ENCODE results near the gene ENTREP3.
"Not testable (repeated sequence)": the region's sequence is repeated elsewhere in the genome, so short reads cannot be mapped to it uniquely, and the experiment has no call there.

ENTREP3 gene

GRCh38 chr1:155253208-155253607, 2.1 kb downstream of the ENTREP3 start:
- in situ Hi-C loops (cut with MboI; ENCODE audit: low sequenced_read_pairs) = no loop called here

DNA sequence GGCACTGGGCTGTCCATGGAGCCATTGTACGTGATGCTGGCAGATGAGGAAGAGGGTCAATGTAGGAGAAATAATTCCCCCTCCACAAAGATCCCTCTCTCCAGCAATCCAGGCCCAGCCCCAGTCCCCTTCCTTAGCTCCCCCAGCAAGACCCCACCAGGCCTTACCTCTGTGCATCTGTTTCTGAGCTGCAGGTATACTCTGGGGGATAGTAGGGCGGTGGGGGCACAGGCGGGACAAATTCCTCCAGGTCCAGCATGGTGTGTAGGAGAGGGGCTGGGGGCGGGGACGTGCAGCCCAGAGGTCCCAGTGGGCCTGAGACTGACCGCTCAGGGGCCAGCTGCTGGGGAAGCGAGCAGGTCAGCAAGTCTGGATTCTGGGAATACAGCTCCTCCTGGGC, 3.7 kb downstream of the ENTREP3 start:
- in situ Hi-C loops (cut with MboI; ENCODE audit: low sequenced_read_pairs) = no loop called here

- in situ Hi-C loops (cut with MboI; ENCODE audit: low sequenced_read_pairs) = no loop called here
Measured at GRCh38 chr1:155250633-155251449, 4.4 kb downstream of the ENTREP3 start.

GRCh38 chr1:155250246-155250632, 5.0 kb downstream of the ENTREP3 start:
- in situ Hi-C loops (cut with MboI; ENCODE audit: low sequenced_read_pairs) = no loop called here

DNA sequence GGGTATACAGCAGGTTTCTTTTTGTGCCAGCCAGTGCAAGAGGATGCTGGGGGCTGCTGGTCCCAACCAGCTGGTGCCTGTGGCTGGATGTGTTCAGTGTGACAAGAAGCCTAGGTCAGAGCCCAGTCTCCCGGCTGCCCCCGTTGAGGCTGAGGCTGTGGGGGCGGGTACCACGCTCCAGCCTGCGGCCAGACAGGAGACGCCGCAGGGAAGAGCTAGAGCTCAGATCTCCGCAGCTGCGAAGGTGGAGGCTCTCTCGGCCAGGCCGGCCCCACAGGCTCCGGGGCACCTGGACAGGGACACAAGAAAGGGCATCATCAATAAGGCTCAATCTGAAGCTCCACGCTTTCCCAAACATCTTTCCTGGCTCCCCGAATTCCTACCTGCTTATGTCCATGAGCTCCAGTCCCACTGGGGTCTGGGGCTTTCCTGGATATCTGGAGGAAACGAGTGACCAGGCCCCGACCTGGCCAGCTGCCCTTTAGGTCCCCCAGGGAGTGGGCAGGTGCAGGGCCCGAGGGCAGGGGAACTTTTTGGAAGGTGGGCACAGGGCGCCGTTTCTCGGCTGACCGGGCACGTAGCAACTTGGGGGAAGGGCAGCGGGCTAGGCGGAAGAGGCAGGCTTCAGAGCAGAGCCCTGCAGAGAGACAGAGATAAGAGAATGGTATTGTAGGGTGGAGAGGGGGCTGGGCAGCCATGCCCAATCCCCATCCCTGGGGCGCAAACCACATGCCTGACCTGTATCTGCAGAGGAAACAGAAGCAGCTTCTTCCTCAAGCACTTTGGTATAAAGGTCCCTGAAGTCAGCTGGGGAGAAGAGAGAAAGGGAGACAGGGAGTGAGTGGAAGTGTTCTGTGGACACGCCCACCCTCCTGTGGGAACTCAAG, 7.4 kb downstream of the ENTREP3 start:
- in situ Hi-C loops (cut with MboI; ENCODE audit: low sequenced_read_pairs) = no loop called here

DNA sequence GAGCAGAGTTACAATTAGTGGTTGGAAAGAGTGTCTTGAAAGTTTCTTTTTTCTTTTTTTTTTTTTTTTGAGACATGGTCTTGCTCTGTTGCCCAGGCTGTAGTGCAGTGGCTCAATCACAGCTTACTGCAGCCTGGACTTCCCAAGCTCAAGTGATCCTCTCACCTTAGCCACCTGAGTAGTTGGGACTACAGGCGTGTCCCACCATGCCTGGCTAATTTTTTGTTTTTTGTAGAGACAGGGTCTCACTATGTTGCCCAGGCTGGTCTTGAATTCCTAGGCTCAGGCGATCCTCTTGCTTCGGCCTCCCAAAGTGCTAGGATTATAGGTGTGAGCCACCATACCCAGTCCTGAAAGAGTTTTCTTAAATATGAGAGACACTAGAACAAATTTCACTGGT, 8.5 kb downstream of the ENTREP3 start:
- in situ Hi-C loops (cut with MboI; ENCODE audit: low sequenced_read_pairs) = not testable (repeated sequence)

DNA sequence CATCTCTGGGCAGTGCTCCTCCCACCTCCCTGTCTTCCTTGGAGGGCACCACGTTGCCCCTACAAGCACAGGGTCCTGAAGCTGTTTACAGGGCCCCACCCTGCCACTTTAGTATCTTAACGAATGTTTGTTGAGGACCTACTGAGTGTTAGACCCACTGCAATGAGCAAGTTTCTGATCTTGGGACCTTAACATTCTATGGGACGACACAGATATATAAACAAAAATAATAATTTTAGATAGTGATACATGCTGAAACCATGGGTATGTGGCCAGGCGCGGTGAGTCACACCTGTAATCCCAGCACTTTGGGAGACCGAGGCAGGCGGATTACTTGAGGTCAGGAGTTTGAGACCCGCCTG, 10.1 kb downstream of the ENTREP3 start:
- in situ Hi-C loops (cut with MboI; ENCODE audit: low sequenced_read_pairs) = no loop called here

GRCh38 chr1:155244368-155245162, 10.7 kb downstream of the ENTREP3 start:
- in situ Hi-C loops (cut with MboI; ENCODE audit: low sequenced_read_pairs) = no loop called here

DNA sequence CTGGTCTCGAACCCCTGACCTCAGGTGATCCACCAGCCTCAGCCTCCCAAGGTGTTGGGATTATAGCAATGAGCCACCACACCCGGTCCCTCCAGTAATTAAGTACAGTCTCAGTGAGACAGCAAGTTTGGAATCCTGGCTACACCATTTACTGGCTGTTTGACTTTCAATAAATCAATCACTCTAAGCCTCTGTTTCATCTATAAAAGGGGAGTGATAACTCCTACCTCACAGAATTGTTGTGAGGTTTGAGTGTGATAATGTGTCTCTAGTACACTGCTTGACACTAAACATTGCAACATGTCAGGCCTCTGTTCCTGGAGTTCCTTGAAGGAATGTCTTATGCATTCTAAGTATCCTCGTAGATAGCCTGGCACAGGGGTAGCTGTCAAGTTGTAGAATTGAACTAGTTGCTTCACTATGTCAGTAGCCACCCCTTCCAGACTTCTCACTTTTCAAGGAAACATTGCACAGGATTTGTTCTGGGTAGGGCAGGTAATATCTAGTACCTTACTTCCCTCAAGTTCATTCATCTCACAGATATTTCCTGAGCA, 12.4 kb downstream of the ENTREP3 start:
- in situ Hi-C loops (cut with MboI; ENCODE audit: low sequenced_read_pairs) = no loop called here

DNA sequence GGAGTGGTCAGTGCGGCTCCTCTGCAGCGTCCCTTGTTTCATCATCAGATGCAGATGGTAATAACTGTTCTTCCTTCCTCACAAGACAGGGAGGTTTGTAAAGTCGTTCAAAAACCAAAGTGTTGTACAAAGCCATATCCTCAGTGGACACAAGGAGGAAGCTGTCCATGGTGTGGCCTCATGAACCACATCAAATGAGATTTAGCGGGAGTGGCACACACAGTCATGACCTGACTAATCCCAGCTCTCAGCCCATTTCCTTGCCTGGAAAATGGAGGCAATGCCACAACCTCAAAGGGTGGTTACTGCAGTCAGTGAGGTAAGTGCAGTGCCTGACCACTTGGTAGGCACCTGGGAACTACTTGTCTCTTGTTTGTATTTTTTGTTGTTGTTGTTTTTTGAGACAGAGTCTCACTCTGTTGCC, 13.4 kb downstream of the ENTREP3 start:
- in situ Hi-C loops (cut with MboI; ENCODE audit: low sequenced_read_pairs) = no loop called here

- in situ Hi-C loops (cut with MboI; ENCODE audit: low sequenced_read_pairs) = no loop called here
Measured at GRCh38 chr1:155241069-155241679, 14.1 kb downstream of the ENTREP3 start.

DNA sequence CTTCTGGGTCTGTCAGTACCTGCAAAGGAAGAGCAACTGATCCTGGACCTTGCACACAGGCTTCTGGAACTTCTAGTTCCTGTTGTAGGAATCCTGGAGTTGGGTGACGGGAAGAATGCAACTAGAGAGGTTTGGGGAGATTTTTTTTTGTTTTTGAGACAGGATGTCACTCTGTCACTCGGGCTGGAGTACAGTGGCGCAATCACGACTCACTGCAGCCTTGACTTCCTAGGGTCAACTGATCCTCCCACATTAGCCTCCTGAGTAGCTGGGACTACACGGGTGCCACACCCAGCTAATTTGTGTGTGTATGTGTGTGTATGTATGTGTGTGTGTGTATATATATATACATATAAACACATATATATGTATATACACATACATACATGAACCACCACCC, 18.8 kb downstream of the ENTREP3 start:
- in situ Hi-C loops (cut with MboI; ENCODE audit: low sequenced_read_pairs) = no loop called here

- in situ Hi-C loops (cut with MboI; ENCODE audit: low sequenced_read_pairs) = not testable (repeated sequence)
Measured at GRCh38 chr1:155235375-155235774, 19.9 kb downstream of the ENTREP3 start.

- in situ Hi-C loops (cut with MboI; ENCODE audit: low sequenced_read_pairs) = not testable (repeated sequence)
Measured at GRCh38 chr1:155233502-155233901, 21.8 kb downstream of the ENTREP3 start.

GRCh38 chr1:155232001-155232978, 23.0 kb downstream of the ENTREP3 start:
- in situ Hi-C loops (cut with MboI; ENCODE audit: low sequenced_read_pairs) = not testable (repeated sequence)

- in situ Hi-C loops (cut with MboI; ENCODE audit: low sequenced_read_pairs) = not testable (repeated sequence)
Measured at GRCh38 chr1:155231302-155231701, 24.0 kb downstream of the ENTREP3 start.

DNA sequence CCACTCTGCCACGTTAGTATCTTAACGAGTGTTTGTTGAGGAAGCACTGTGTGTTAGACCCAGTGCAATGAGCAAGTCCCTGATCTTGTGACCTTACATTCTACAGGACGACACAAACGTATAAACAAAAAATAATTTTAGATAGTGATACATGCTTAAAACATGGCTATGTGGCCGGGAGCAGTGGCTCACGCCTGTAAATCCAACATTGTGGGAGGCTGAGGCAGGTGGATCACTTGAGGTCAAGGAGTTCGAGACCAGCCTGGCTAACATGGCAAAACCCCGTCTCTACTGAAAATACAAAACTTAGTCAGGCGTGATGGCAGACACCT, 27.2 kb downstream of the ENTREP3 start:
- in situ Hi-C loops (cut with MboI; ENCODE audit: low sequenced_read_pairs) = no loop called here

GRCh38 chr1:155227261-155228095, 27.8 kb downstream of the ENTREP3 start:
- in situ Hi-C loops (cut with MboI; ENCODE audit: low sequenced_read_pairs) = no loop called here

DNA sequence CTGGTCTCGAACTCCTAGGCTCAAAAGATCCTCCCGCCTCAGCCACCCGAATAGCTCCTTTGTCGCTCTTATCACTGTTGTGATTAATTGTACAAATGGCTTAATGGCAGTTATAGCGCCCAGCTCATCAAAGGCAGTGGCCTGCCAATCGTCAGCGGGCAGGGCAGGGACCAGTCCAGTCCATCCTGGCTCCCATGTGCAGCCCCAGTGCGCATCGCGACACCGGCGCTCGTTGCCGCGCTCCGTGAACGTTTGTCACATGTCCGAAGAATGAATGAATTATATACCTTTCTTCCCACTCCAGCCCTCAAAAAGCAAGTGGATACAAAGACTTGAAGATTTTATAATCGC, 28.4 kb downstream of the ENTREP3 start:
- in situ Hi-C loops (cut with MboI; ENCODE audit: low sequenced_read_pairs) = no loop called here

Measured in HL-60/S4 treated with phorbol 12-myristate 13-acetate at 8.2 ng/mL for 4 days and 3 days (cell line).